ENCODE data around the gene MYL9.
A peak's percentile ranks its signal among the peaks of the same experiment; 100 is the strongest.
"Not testable (repeated sequence)": the region's sequence is repeated elsewhere in the genome, so short reads cannot be mapped to it uniquely, and the experiment has no call there.

MYL9 gene

DNA sequence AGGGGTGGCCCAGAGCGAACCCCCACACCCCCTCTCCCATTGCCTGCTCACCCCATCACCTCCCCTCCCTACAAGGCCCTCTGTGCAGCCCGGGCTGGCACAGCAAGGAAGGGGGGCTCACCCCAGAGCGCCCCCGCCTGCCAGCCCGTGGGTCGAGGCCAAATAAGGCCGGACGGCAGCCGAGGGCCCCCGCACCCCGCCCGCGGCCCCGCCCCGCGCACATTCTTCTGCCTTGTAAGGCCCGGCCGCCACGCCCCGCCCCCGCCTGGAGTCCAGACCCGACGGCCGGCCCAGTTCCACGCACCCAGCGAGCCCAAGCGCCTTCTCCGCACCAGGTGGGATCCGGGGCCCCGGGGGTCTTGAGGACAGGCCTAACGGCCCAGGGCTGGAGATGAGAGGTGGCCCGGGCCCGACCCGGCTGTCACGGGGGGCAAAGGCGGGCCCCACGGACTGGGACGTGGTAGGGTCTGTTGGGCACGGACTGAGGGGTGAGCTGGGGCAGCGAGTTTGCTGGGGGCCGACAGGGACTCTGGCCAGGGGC lies at the start of gene MYL9:
TSS of gene MYL9 (plus strand) at position 293 of the 541 bp plus-strand sequence. CDS start 3,366 bp downstream, outside the sequence.
- DNase-seq (ENCODE audit: low read depth, low spot score): peak; percentile 91

- peak; percentile 27 for DNase-seq (ENCODE audit: low read depth, low spot score)
Measured at GRCh38 chr20:36491901-36492617, 49.3 kb upstream of the MYL9 start.

DNA sequence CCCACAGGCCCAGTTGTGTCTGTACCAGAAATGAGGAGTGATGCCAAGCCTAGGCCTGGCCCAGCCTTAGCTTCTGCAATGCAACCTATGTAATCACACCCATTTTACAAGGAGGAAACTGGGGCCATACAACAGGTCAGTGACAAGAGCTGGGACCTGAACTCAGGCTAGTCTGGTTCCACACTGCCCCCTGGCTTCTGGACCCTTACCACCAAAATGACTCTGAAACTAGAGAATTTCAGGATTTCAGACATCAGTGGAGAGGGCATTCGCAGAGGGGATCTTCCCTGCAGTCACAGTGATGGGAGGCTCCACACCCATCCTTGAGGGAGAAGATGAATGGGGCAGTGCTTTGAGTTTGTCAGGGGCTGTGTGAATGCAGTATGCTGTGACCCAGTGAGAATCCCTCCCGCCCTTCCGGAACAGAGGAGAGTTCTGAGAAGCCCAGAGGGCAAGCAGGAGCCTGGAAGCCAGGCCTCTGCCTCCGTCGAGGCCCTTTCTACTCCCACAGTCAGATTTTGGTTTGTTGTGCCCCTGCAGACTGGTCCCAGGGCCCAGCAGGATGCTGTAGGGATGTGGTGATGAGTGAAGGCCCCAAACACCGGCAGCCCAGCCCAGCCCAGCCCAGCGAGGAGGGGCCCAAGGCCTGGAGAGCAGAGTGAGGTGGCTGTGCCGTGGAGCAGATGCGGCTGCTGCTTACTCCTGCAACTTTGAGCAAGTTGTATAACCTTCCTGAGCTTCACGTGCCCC lies 48.1 kb upstream of the MYL9 start:
- no peak for DNase-seq (ENCODE audit: low read depth, low spot score)

- peak; percentile 90 for DNase-seq (ENCODE audit: low read depth, low spot score)
Measured at GRCh38 chr20:36493801-36494114, 47.6 kb upstream of the MYL9 start.

DNA sequence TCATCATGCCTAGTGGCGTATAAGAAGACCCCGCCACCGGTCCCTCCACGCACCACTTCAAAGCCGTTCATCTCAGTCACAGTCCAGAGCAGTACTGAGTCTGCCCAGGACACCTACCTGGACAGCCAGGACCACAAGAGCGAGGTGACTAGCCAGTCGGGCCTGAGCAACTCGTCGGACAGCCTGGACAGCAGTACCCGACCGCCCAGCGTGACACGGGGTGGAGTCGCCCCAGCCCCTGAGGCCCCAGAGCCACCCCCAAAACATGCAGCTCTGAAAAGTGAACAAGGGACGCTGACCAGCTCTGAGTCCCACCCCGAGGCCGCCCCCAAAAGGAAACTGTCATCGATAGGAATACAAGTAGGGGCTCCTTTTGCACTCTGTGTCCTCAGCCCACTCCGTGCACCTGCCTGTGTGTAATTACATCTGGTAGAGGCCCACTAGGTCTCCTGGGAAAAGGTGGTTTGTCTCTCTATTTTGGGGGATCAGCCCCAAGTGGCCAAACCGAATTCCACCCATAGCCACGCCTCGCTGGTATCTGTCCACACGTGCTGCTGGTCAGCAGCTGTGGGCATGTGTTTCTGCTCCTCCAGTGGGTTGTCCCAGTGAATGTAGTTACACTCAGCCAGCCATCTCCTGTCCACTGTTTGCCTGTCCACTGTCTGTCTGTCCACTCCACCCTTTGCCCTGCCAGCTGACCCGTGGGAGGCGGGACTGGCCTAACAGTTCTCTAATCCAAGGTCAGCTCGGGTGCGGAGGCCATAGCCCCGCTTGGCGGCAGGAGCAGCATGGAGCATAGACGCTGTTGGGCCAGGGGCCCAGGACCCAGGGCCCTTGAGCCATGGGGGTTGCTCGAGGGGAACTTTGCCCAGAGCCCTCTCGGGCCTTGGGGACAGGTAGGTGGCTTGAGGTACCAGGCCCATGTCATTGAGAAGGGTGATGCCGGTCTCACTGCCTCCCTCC lies 44.3 kb upstream of the MYL9 start:
- DNase-seq (ENCODE audit: low read depth, low spot score): no peak

- peak; percentile 90 for DNase-seq (ENCODE audit: low read depth, low spot score)
Measured at GRCh38 chr20:36497856-36498255, 43.5 kb upstream of the MYL9 start.

DNA sequence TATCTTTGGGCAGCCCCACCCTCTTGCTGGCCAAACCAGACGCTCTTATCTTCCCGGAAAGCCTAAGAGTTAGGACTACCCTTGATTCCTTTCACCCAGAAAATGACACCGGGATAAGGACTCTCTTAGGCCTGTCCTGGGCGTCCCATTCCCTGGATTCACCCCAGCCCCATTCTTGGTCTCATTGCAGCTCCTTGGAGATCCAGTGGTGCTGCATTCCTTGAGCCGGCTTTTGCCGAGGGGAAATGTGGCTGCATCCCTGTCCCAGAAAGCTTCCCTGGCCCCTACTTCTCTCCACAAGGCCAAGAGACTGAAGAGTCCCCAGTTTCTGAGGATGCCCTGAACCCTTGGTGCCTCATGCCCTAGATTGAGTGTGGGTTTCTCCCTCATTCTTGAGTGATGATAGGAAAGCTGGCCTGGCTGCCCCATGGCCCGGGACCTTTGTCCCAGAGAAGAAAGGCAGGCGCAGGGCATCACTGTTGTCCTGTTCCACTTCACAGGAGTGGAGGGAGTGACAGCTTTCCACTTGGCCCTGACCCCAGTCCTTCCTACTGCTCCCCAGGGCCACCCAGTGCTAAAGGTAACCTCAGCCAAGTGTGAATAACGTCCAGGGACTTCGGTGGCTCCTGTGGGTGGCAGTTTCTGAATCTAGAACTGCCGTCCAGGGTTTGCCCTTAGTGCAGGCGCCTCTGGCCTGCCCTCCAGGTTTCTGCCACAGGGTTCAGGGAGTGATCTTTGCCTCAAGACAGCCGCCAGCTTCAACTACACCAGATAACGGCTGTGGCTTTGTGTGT lies 42.7 kb upstream of the MYL9 start:
- no peak for DNase-seq (ENCODE audit: low read depth, low spot score)

DNA sequence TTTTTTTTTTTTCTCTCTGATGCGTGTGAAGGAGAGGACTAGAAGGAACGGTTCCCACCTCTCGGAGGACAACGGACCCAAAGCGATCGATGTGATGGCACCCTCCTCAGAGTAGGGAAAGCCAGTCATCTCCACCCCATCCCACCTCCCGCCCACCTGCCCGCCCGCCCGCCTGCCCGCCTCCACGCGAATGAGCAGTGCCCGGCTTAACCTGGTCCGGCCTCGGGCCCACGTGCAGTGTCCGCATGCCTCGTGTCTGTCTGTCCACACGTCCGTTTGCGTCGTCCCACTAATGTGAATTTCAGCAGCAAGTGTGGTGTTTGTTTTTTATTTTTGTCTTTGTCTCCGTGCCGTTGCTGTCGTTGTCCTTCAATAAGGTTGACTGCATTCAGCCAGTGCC lies 42.1 kb upstream of the MYL9 start:
- DNase-seq (ENCODE audit: low read depth, low spot score): no peak

- DNase-seq (ENCODE audit: low read depth, low spot score): peak; percentile 53
Measured at GRCh38 chr20:36499723-36500501, 41.4 kb upstream of the MYL9 start.

DNA sequence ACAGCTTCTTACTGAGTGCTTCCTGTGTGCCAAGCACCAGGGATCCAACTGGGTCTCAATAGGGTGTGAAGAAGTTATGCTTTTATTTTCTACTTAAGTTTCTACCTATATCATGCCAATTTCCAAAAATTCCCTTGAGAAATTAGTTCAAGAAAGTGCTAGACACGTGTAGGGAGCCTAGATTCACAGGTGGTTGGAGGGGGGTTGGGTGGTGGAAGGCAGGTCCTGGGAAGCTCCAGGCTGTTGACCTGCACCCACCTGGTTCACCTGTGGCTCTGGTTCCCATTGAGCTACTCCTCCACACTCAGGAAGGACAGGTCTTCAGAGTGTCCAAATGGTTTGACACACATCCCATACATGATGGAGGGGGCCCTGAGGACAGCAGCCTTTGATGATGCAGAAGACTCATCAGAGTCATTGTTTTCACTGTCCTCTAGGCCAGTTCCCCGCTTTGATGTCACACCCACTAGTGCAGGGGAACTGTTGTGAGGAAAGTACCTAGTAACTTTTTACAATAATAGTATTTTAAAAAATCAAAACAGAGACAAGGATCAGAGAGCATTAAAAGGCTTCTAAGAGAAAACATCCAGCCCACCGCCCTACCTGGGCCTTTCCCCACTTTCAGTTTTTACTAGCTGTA lies 39.8 kb upstream of the MYL9 start:
- no peak for DNase-seq (ENCODE audit: low read depth, low spot score)

DNA sequence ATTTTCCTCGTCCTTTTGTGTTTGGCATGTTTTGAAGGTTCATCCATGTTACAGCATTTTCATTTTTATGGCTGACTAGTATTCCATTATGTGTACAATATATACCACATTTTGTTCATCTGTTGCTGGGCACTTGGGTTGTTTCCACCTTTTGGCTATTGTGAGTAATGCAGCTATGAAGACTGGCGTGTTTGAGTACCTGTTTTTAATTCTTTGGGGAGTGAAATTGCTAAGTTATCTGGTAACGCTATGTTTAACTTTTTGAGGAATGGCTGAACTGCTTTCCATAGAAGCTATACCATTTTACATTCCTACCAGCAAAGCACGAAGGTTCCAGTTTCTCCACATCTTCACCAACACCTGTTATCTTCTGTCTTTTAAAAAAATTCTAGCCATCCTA lies 37.0 kb upstream of the MYL9 start:
- DNase-seq (ENCODE audit: low read depth, low spot score): no peak

- DNase-seq (ENCODE audit: low read depth, low spot score): no peak
Measured at GRCh38 chr20:36506253-36506652, 35.1 kb upstream of the MYL9 start.

DNA sequence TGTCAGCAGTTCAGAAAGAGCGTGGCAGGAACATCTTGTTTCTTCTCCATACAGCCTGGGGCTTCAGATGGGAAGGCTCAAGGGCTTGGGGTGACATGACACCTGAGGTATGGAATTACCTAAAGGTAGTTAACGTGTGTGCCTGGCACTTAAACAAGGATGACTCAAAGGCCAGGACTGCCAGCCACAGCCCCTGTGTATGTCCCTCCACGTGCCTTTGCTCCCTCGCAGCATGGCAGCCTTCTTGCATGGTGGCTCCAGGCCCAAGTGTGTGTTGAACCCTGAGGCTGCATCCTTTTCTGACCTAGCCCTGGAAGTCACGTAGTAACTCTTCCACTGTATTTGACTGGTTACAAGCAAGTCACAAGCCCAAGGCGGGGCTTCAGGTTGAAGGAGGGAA lies 33.6 kb upstream of the MYL9 start:
- no peak for DNase-seq (ENCODE audit: low read depth, low spot score)

- no peak for DNase-seq (ENCODE audit: low read depth, low spot score)
Measured at GRCh38 chr20:36519012-36519719, 22.2 kb upstream of the MYL9 start.

DNA sequence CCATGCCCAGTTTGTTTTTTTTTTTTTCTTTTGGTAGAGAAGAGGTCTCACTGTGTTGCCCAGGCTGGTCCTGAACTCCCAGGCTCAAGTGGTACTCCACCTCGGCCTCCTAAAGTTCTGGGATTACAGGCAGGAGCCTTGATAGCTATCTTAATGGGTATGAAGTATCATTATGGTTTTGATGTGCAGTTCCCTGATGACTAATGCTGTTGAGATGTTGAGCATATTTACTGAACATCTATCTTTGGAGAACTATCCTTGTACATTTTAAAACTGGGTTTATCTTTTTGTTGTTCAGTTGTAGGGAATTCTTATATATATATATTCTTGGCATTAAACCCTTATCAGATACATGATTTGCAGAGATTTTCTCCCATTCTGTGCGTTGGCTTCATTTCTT lies 21.4 kb upstream of the MYL9 start:
- DNase-seq (ENCODE audit: low read depth, low spot score): no peak

GRCh38 chr20:36521526-36521925 lies 19.8 kb upstream of the MYL9 start:
- DNase-seq (ENCODE audit: low read depth, low spot score): no peak

DNA sequence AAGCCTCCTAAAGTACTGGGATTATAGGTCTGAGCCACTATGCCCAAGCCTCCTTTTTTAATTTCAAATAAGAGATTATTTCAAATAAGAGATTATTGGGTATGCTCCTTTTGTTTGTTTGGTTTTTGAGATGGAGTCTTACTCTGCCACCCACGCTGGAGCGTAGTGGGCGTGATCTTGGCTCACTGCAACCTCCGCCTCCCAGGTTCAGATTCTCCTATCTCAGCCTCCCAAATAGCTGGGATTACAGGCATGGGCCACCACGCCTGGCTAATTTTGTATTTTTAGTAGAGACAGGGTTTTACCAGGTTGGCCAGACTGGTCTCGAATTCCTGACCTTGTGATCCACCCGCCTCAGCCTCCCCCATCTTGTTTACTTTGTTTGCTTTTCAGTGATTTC lies 18.9 kb upstream of the MYL9 start:
- DNase-seq (ENCODE audit: low read depth, low spot score): not testable (repeated sequence)

GRCh38 chr20:36523341-36523740 lies 18.0 kb upstream of the MYL9 start:
- DNase-seq (ENCODE audit: low read depth, low spot score): no peak
